GM18505 (cell line): ENCODE results near the gene WLS.

ENCODE experiments used
- ATAC-seq: cut with Tn5 transposase; IDR thresholded peaks from one replicate; pipeline ENCODE4 v1.9.1; 2021; ENCODE audit not compliant: unreplicated experiment
- POLR2A ChIP-seq: IDR thresholded peaks from 4 replicates; pipeline ENCODE4 v1.6.1; 2011; ENCODE audit warnings: borderline replicate concordance; ENCODE audit not compliant: insufficient read depth, insufficient read length; ENCODE audit errors: extremely low read depth

WLS gene

DNA sequence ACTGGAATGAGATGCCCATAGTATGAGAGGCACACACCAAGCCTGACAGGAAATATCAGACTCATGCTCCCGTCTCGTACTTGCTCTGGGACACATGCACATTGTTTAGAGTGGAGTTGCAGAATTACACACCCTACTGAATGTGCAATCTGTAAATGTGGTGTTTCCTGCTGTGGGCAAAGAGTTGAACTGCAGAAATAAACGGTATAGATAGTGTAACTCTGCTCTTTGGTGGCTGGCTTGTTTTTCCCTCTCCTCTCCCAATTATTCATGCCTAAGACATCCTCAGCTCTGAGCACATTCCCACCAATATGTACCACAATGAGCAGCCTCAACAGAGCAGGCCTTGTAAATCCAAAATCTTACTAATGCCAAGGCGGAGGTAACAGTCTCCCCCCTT, 91.8 kb downstream of the WLS start:
- ATAC-seq: no peak
- TF ChIP-seq POLR2A: no peak

DNA sequence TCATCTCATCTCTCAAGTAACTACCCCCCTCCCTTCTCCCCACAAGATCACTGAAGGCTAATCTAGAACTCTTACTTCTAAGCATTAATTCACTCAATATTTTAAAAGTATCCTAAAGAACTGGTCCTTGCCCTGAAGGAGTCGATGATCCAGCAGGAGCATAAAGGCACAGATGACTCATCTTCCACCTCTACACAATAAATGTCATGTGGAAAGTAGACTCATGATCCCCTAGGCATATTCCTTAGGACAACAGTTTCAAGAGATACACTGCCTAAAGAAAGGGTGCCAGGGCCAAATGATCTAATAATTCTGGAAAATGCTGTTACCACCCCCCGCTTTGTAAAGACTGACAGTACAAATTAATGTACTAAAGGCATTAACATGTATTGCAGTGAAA, 96.1 kb downstream of the WLS start:
- TF ChIP-seq POLR2A: no peak
- no peak for ATAC-seq

DNA sequence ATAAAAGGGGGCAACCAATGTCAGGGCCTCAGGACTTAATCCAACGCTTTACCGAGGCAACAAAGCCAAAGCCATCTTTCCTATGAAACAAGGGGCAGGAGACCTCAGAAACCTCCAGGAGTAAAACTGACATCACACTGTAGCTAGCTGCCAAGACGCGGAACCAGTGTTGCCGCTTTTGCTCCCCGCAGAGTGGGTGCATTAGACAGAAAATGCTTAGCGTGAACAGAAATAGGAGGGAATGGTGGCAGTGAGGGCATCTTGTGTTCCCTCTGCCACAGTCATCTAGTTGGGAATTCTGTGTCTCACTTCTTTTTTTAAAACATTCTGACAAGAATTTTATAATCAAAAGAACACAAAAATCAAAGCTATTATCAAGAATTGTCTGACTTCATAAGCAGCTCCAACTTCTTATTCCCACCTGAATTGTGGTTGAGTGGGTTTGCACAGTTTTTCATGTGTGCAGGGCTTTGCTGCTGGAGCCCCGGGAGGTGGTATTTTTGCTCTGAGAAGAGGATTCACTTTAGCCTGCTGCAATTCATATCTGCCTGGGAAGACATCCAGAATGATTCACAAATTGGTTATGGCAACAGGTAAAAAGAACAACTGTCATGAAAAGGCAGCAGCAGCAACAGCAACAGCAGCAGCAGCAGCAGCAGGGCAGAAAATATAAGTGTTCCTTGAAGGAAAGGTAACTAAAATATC, 99.7 kb downstream of the WLS start:
- no peak for TF ChIP-seq POLR2A
- ATAC-seq: no peak

DNA sequence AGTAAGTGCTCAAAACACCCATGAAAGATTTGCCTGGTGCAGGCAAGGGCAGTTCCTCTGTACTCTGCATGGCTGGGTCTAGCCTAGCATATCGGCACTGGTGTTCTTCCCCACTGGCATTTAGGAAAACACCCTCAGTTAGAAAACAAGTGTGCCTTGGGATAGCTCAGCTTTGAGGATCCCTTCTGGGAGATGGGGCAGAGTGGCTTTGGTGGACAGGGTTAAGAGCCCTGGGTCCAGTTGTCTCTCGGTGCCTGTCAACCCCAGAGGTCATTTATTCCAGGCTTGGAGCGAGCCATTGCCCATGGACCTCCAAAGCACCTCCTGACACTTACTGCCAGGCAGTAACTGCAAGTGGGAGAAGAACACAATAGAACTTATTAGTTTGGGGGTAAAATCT, 101.1 kb downstream of the WLS start:
- no peak for TF ChIP-seq POLR2A
- no peak for ATAC-seq

DNA sequence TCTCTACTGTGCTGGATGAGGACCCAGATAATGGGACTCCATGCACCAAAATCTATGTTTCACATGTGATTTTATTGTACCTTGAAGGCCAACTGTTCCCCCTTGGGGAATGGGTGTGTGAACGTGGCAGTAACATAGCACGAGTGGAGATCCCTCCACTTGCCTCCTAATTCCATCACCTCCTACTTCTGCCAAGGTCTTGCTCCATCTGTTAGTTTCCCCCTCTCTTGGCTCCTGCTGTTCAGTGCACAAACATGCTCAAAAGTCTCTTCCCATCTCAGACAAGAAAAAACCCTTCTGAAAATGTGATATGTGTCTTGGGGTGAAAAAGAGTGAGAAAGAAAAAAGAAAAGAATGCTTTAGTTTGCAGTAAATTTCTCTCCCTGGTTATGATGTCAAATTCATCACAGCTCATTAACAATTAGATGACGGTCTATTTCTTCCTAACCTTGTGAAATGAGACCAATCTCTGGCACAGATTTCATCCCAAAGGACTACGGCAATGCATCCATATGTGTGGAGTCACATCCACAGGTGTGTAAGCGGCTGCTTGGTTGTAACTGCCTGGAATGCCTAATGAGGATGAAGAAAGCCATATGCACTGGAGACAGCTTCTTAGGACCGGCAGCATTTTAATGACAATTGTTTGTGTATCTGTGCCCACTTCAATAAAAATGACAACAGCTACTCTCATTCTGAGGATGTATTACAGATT, 102.6 kb downstream of the WLS start:
- no peak for ATAC-seq
- no peak for TF ChIP-seq POLR2A

DNA sequence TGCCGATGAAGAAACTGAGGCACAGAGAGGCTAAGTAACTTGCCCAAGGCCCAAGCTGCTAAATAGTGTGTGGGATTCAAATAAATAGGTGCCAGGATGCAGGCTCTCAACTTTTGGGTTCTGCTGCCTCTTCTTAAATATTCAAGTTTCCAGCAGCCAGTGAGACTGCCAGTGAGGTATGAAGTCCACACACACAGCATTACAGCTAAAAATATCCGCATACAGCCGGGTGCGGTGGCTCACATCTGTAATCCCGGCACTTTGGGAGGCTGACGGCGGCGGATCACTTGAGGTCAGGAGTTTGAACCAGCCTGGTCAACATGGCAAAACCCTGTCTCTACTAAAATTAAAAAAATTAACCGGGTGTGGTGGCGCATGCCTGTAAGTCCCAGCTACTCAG, 103.5 kb downstream of the WLS start:
- no peak for ATAC-seq
- no peak for TF ChIP-seq POLR2A

DNA sequence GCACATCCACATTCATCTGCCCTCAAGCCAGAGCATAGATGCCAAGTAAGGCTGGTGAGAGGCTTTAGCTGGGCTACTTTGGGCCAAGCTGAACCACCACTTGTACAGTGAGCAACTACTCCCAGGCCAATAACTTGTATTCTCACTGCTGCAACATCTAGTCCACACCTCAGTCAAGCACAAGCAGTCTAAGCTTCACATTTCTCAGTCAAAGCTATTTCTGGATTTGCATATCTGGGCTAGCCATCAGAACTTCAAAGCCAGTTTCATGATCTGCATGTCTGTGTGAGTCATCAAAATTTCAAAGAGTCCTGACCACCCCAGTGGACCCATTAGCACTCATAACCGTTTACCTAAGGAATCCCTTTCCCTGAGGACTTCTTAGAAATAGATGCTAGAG, 104.2 kb downstream of the WLS start:
- ATAC-seq: peak; percentile 69
- no peak for TF ChIP-seq POLR2A

DNA sequence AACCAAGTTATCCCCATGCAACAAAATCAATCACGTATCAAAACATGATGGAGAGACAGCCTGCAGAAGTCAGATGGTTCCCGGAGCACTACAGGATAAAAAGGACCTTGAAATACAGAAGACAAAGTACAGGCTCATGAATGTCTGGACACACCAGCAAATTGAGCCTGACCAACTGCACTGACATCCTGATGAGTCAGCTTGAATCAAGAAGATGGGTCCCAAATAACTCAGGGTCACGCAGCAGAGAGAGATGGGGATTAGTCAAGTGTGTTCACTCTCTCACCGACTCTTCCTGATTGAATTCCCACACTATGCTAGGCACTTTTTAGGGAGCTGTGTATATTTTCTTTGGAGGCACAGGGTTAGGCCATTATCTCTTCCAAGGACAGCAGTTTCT, 110.8 kb downstream of the WLS start:
- ATAC-seq: no peak
- TF ChIP-seq POLR2A: no peak

DNA sequence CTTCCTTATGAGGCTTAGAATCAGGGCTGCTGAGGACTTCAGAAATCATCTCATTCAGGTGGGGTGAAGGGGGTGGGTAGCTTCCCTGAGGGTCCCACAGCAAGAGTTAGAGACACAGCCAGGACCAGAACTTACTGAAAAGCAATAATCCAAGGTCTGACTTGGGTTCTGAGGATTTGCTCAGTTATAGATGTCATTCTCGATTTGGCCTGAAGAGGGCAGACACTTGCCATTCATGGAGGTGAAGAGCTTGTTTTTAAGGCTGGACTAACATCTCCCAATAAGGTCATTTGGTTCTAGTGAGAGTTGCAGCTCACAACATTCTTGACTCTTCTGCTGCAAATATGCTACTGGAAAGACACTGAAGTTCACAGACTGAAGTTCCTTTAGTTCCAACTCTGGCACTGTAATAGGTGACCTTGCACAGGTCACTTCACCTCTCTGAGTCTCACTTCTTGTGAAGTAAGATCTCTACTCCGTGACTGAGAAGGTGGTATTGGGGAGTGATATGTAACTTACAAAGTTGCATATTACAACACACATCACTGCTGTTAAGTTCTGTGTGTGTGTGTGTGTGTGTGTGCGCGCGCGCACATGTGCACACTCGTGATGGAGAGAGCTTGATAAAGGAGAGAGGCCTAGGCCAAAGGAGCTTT, 112.1 kb downstream of the WLS start:
- no peak for TF ChIP-seq POLR2A
- ATAC-seq: peak; percentile 72

DNA sequence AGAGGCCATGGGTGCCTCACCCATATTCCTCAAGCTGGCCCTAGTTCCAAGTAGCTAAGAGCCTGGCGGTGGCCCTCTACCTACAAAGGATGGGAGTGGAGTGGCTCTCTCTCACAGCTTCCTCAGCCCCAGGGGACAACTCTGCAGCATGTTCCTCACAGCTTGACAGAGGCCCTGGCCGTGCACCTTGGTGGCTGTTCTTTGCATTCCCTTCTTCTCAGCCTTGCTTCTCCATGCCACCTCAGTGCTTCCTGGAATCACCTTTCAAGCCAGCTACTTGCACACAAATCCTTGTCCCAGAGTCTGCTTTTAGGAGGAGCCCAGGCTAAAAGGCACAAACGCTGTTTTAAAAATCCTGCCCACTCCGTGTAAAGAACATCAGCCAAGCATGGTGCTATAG, 112.9 kb downstream of the WLS start:
- no peak for TF ChIP-seq POLR2A
- ATAC-seq: no peak

DNA sequence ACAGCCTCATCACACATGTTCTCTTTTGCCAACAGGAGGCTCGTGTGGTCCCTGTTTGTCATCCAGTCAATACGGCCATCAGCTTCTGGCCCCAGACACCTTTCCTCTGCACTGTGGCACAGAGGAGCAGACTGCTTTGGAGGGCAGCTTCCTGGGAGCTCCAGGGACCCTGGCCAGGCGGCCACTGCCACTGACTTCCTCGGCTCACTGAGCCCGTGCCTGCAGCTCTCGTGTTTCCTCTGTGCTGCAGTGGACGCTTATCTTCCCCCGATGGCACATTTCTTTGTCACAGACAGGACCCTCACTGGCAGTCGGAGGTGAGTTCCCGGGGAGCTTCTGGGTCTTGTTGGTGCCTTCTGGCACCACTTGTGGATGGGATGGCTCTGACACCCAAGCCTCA, 114.9 kb downstream of the WLS start:
- TF ChIP-seq POLR2A: no peak
- ATAC-seq: no peak

DNA sequence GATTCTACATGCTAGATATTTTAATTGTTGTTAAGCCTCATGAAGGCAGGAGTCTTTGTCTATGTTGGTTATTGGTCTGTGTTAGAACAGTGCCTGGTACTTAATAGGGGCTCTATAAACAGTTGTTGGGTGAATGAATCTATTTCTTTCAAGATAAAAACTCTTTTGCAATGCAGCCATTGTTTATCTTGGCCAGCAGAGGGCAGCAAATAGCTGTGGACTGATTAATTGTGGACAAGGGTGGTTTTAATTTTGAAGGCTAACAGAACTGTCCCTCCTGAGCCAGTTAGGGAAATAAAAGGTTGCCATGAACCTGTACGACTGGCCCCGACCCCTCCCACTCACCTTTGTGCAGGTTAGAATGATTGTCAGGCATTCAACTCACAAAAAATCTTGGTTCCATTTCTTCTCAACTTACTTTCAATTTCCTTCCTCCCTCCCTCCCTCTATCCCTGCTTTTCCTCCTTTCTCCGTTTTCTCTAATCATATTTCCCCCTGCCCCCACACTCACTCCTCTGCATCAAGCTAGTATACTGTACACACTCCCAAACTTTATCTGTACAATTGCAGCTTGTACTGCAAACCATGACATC, 115.6 kb downstream of the WLS start:
- no peak for ATAC-seq
- TF ChIP-seq POLR2A: no peak

DNA sequence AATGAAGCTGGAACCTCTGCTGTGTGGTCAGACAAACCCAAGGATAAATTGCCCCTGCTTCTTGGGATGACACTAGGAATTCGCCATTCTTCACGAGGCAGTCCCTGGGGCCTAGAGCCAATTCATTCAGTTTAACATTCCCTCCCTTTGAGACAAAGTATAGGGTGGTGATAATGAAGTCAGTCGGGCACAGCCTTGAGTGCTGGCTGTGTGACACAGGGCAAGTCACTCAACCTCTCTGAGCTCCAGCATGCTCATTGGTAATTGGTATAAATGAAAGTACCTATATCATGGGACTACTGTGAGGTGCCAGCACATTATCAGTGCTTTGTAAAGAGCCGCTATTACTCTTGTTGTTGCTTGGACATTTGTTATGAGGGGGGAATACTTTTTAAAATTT, 117.0 kb downstream of the WLS start:
- no peak for TF ChIP-seq POLR2A
- no peak for ATAC-seq

DNA sequence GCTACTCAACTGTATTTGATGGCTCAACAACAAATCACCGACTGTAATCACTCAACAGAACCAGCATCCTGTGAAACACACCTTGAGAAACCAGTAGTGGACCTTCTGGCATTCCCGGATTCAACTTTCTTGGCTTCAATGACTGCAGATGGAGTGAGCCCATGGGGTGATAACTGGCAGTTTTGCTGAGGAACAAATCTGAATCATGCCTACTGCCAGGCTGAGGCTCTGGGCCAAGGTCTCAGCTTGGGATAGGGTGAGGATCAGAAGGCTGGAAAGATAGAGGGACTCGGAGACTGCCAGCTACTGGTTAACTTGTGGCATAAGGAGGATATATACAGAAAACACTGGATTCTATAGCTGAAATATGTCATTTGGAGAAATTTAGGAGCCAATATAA, 118.4 kb downstream of the WLS start:
- no peak for ATAC-seq
- TF ChIP-seq POLR2A: no peak
